Measurements from ENCODE around the gene TP53I13. TPM values are rescaled to one million over a fixed set of nuclear protein-coding genes. Genes with fewer than 3 reads are reported as not detected.

Gene TP53I13
- total and polyA plus RNA-seq, 10 donors, result 39.5 to 209 (median 72.0) TPM

GRCh38 chr17:29590411-29591145, 22.1 kb downstream of the TP53I13 start:
- Histone ChIP-seq H3K9me3 (no peaks in the 10 kb centered on the region), H3K4me3 (peak overlapping the region in 6 of 8 donors; percentile 21 to 95 (median 81)), H3K4me1 (peaks cover 54 to 84% (median 77%) of the 10 kb centered on the region in 6 donors), H3K27ac (peak overlapping the region in 5 of 8 donors; percentile 2 to 89 (median 86)), H3K36me3 (no peaks in the 10 kb centered on the region), H3K27me3 (replicated peaks in 1 of 7) (peaks cover 0 to 36% (median 5%) of the 10 kb centered on the region in 7 donors)
- peak in 1 of 3 donors; percentile 6 for TF ChIP-seq POLR2AphosphoS5 (IDR thresholded peaks at IDR 0.05)
- TF ChIP-seq POLR2A (IDR thresholded peaks at IDR 0.05), result no peak
- TF ChIP-seq CTCF (IDR thresholded peaks at IDR 0.05 in 8 of 11, conservative IDR thresholded peaks at IDR 0.05 in 3 of 11), result no peak
- 33 to 43% (median 40%) methylated on average over 26 to 30 of the region's 30 CpGs for WGBS, 5 donors
- DNase-seq, result peak; percentile 85
- intact Hi-C loops (cut with DNase I; ENCODE audit: low total_unique reads), result loop anchor here (2.0 kb wide), 1 partner anchor 24 kb away; no protein-coding TSS in a partner anchor

GRCh38 chr17:29591146-29591736, 22.7 kb downstream of the TP53I13 start:
- Histone ChIP-seq H3K4me1 (peaks cover 51 to 78% (median 70%) of the 10 kb centered on the region in 6 donors), H3K27ac (peak overlapping the region in 5 of 8 donors; percentile 2 to 89 (median 86)), H3K36me3 (no peaks in the 10 kb centered on the region), H3K4me3 (peak overlapping the region in 6 of 8 donors; percentile 16 to 95 (median 74)), H3K9me3 (no peaks in the 10 kb centered on the region), H3K27me3 (replicated peaks in 1 of 7) (peaks cover 0 to 36% (median 5%) of the 10 kb centered on the region in 7 donors)
- TF ChIP-seq CTCF (IDR thresholded peaks at IDR 0.05 in 8 of 11, conservative IDR thresholded peaks at IDR 0.05 in 3 of 11) (no peak), POLR2A (IDR thresholded peaks at IDR 0.05) (no peak), POLR2AphosphoS5 (IDR thresholded peaks at IDR 0.05) (no peak)
- 7 to 10% (median 10%) methylated on average over 31 of the region's 31 CpGs for WGBS, 5 donors
- intact Hi-C loops (cut with DNase I; ENCODE audit: low total_unique reads), result loop anchor here (2.0 kb wide), 1 partner anchor 24 kb away; no protein-coding TSS in a partner anchor
- peak; percentile 85 for DNase-seq

GRCh38 chr17:29591737-29592608, 23.5 kb downstream of the TP53I13 start:
- Histone ChIP-seq H3K27me3 (replicated peaks in 1 of 7) (peaks cover 0 to 36% (median 5%) of the 10 kb centered on the region in 7 donors), H3K27ac (peak overlapping the region in 5 of 8 donors; percentile 2 to 88 (median 24)), H3K36me3 (no peaks in the 10 kb centered on the region), H3K4me3 (peak overlapping the region in 6 of 8 donors; percentile 16 to 95 (median 74)), H3K9me3 (no peaks in the 10 kb centered on the region), H3K4me1 (peaks cover 51 to 70% (median 64%) of the 10 kb centered on the region in 6 donors)
- TF ChIP-seq POLR2AphosphoS5 (IDR thresholded peaks at IDR 0.05) (peak; percentile 40 to 78 (median 66)), POLR2A (IDR thresholded peaks at IDR 0.05) (no peak), CTCF (IDR thresholded peaks at IDR 0.05 in 8 of 11, conservative IDR thresholded peaks at IDR 0.05 in 3 of 11) (peak; percentile 83 to 99 (median 98))
- 12 to 16% (median 13%) methylated on average over 21 to 25 of the region's 25 CpGs for WGBS, 5 donors
- peak; percentile 95 for DNase-seq
- intact Hi-C loops (cut with DNase I; ENCODE audit: low total_unique reads), result loop anchor here (2.0 kb wide), 1 partner anchor 23 kb away; no protein-coding TSS in a partner anchor

Measured in spleen (tissue), 11 donors.